ENCODE results near the gene TPR.
A peak's percentile ranks its signal among the peaks of the same experiment; 100 is the strongest.
"Not testable (repeated sequence)": the region's sequence is repeated elsewhere in the genome, so short reads cannot be mapped to it uniquely, and the experiment has no call there.

TPR gene

GRCh38 chr1:186375152-186375928 lies at the start of gene TPR, which contains the start of gene ODR4:
TPR (minus strand) TSS chr1:186375253; CDS start chr1:186375028, 225 bp downstream.
ODR4 (plus strand) TSS chr1:186375838; CDS start chr1:186379786, 3,948 bp downstream.
- peak; percentile 99 for DNase-seq

- DNase-seq, result no peak
These were observed 49.5 kb upstream of the TPR start for GRCh38 chr1:186424539-186424938.

GRCh38 chr1:186421446-186421845 lies 46.4 kb upstream of the TPR start:
- no peak for DNase-seq

DNA sequence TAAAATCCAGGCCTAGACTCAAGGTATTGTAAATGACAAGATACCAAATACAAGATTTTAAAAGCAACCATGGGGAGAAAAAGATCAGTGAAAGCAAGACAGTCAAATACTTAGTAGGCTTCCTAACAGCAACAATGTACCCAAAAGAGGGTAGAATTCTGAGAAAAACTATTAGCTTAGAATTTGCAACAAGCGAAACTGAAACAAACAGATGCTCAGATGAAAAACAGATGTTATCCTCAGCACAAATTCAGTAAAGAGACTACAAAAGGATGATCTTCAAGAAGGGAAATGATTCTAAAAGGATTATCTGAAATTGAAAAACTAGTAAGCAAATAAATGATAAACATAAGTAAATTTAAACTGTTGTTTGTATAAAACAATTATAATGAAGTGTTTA lies 45.9 kb upstream of the TPR start:
- no peak for DNase-seq

- no peak for DNase-seq
These were observed 45.3 kb upstream of the TPR start for GRCh38 chr1:186420311-186420710.

- no peak for DNase-seq
These were observed 43.5 kb upstream of the TPR start for GRCh38 chr1:186418503-186418902.

- no peak for DNase-seq
These were observed 38.3 kb upstream of the TPR start for GRCh38 chr1:186413319-186413718.

- DNase-seq, result no peak
These were observed 34.0 kb upstream of the TPR start for GRCh38 chr1:186409091-186409490.

DNA sequence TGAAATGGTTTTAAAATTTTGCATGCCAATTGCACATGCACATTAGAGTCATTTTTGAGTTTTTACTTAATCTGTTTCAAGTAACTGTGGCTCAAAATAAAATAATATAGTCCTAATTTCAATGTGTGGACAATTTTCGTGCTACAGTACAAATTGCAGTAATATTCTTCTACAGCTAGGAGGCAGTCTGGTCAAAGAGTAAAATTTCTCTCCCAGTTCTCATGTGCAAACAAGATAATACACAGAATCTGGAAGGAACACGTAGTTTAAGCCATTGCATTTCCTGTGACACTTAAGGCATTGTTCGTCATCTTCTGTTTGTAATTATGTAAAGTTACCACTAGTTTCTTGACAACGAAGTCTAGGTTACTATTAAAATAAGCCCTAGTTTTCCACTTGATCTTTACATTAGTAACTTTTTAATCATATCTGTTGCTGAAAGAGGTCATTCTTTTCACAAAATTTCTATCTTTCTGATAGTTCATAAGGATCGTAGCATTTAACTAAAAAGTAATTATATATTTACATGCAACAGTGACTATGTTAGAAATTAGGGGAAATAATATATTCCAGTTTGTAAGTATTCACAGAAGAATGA lies 29.5 kb upstream of the TPR start:
- DNase-seq, result no peak

- DNase-seq, result no peak
These were observed 28.6 kb upstream of the TPR start for GRCh38 chr1:186403632-186404031.

DNA sequence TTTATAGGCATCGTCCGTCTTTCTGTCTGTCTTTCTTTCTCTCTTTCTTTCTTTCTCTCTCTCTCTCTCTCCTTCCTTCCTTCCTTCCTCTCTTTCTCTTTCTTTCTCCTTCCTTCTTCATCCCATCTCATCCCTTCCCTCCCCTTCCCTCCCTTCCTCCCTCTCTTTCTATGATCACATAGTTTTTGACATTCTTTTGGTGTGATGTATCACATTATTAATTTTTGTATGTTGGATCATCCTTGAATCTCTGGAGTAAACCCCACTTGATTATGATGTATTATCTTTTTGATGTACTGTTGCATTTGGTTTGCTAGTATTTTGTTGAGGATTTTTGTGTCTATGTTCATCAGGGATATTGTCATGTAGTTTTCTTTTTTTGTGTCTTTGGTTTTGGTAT lies 26.4 kb upstream of the TPR start:
- not testable (repeated sequence) for DNase-seq

- not testable (repeated sequence) for DNase-seq
These were observed 17.7 kb upstream of the TPR start for GRCh38 chr1:186392711-186393110.

GRCh38 chr1:186391841-186392240 lies 16.8 kb upstream of the TPR start:
- DNase-seq, result no peak

GRCh38 chr1:186390925-186391324 lies 15.9 kb upstream of the TPR start:
- no peak for DNase-seq

DNA sequence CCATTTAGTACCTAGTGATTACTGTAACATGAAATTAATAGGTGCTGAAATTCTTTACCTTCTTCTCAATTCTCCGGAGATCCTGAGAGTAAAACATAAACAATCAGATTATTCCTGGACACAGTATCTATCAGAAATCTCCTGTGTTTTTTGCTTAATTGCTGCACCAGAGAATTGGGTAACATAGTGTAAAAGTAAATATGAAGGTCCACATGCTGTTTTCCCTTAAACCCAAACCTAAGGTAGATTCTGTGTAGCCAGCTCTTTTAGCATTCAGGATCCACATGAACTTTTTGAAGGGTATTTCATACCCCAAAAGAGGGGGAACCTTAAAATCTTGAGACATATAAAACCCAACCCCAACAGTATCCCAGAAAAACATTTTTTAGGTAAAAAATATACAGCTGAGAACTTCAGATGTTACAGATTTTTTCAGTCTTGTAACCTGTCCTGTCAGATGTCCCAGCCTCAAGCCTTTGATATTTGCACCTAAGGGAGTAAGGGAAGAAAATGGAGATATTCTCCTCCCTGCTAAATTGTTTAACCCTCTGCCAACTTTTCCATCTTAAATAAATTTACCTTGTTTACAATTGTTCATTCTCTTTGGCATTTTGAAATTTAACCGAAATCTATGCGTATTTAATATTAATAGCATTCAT lies 11.8 kb upstream of the TPR start:
- DNase-seq, result no peak

- no peak for DNase-seq
These were observed 871 bp upstream of the TPR start for GRCh38 chr1:186375929-186376319.

- DNase-seq, result peak; percentile 25
These were observed 526 bp downstream of the TPR start for GRCh38 chr1:186374303-186375151.

GRCh38 chr1:186347837-186348691 lies 27.0 kb downstream of the TPR start:
- DNase-seq, result not testable (repeated sequence)

GRCh38 chr1:186340772-186341171 lies 34.3 kb downstream of the TPR start:
- DNase-seq, result no peak

GRCh38 chr1:186337554-186337953 lies 37.5 kb downstream of the TPR start:
- DNase-seq, result no peak

DNA sequence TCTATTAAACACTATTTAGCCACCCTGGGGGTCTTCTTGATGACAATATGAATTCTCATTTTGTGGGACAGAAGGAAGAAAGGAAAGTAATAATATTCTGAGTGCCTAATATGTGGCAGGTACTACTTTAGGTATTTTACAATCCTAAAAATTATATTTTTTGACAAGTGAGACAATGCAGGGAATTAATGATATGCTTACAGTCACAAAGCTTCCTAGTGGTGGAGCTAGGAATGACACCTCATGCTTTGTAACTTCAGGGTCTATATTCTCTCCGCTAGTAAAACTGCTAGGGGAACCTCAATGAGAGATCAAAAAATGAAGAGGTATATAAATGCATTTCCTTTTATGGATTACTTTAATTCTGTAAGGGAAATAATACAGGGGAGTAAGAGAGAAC lies 44.3 kb downstream of the TPR start:
- DNase-seq, result no peak

DNA sequence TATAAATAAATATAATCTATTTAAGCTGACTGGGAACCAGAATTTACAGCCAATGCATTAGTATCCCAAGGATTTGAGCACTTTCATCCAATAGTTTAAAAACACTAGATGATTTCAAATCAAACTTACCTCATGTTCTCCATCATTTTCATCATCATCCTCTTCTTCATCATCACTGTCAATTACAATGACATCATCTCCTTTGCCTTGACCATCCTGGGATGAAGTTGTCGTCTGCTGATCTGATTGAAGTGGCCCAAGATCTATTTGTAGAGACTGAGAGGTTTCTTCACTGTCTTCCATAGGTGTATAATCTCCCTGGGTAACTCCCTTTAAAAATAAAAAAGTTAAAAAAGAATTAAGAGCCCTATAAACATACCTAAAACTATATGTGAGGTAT lies 47.7 kb downstream of the TPR start:
- no peak for DNase-seq
